NCI-H446 treated with DMSO at 0.1 percent for 48 hours (cell line): ENCODE measurements around the gene CD63.

Experiments used
- DNase-seq: peaks from one replicate; lab custom pipeline; 2025; lab: John Stamatoyannopoulos, UW

The CD63 gene

GRCh38 chr12:55720894-55721444 is 7.8 kb downstream of the CD63 start:
- peak; percentile 94 for DNase-seq

DNA sequence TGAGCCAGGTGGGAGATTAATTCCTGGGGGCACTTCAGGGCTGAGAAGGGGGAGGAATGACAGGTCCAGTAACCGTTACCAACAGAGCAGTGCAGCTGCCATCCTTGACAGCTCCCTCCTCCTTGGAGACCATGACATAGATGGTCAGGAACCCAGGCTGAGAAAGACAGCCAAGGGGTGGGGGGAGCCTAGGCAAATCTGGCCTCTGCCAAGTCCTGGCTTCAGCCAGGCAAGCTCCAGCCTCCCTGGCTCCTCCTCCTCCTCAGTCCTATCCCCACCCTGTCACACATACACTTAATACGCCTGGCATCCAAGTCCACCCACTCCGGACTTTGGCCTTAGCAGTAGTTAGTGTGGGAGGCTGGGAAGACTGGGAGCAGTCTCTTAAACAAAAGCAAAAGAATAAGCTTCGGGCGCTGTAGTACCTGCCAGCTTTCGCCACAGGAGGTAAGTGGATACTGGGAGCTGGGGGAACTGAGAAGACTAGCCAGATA is 8.7 kb downstream of the CD63 start, which contains the start of gene RDH5:
TSS of gene RDH5 (plus strand) at position 323 of the 494 bp plus-strand sequence. CDS start 792 bp downstream, outside the sequence.
- peak; percentile 86 for DNase-seq

GRCh38 chr12:55719371-55719770 is 9.4 kb downstream of the CD63 start:
- no peak for DNase-seq

GRCh38 chr12:55718624-55719275 is 10.1 kb downstream of the CD63 start:
- DNase-seq, result no peak

- no peak for DNase-seq
Observed at GRCh38 chr12:55718015-55718414, 10.8 kb downstream of the CD63 start.

- peak; percentile 97 for DNase-seq
Observed at GRCh38 chr12:55717011-55718007, 11.5 kb downstream of the CD63 start.

DNA sequence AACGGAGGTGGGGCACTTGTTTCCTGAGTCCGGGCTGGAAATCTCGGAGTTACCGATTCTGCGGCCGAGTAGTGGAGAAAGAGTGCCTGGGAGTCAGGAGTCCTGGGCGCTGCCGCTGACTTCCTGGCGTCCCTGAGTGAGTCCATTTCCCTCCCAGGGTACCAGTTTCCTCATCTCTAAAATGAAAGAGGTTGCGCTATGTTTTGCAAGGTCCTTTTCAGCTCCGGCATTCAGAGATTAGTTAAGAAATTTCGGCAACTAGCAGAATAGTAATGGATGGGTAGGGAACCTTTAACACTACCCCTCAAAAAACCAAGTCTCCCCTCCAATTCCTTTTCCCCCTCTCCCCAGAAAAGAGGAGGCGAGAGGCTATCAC is 12.2 kb downstream of the CD63 start:
- DNase-seq, result no peak

DNA sequence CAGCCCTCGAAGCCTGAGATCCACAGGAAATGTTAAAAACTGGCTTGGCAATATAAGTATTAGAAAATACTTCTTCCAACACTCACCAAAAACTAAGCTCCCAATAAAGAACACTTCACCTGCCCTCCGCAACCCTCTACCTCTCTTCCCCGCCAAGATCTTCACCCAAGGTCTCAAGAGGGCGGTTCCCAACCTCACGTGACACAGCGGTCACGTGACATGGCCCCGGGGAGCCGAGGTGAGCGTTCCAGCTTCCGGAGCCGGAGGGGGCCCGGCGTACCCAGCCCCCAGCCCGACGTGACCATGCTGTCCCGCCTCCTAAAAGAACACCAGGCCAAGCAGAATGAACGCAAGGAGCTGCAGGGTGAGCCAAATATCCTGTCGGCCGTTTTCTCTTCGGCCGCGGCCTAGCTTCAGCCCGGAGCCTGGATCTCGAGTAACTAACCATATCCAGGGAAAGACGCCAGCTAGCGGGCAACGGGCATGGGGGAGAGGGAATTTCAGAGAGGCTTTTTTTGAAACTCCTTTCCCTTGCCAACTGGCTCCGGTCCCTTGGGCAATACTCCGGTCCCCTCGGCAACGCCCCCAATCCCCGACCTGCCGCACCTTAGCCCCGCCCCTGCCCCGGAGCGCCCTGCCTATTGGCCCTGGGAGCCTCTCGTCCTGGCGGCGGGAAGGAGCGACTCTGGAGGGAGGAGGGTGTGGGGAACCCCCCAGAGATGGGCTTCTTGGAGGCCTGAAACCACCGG is 12.8 kb downstream of the CD63 start, which contains the start of gene BLOC1S1:
TSS of gene BLOC1S1 (plus strand) at position 214 of the 749 bp plus-strand sequence. CDS start at position 220, 6 bp downstream.
- peak; percentile 90 for DNase-seq

DNA sequence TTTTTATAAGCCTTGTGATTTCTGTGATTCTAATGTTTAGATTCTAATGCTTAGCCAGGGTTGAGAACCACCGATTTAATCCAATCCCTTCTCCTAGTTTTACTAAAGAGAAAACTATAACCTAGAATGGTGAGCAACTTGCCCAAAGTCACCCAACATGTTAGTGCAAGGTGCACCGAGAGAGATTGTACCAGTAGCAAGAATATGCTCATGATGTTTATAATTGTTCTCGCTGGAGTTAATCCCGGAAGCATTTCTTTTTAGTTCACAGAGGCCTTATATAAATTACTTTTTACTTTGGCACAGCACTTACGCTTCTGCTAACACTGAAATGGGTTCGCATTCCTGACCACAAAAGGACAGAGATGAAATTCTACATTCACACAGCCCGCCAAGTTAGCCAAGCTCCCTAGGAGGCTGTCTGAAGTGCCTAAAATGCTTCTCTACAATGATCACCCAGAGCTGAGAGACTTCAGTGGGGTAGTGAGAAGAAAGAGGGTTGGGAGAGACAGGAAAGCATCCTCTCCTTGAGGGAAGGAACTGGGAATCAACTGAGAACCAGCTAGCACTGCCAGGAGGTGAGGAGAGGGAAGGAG is 13.5 kb downstream of the CD63 start:
- no peak for DNase-seq

GRCh38 chr12:55713721-55714120 is 15.1 kb downstream of the CD63 start:
- no peak for DNase-seq

DNA sequence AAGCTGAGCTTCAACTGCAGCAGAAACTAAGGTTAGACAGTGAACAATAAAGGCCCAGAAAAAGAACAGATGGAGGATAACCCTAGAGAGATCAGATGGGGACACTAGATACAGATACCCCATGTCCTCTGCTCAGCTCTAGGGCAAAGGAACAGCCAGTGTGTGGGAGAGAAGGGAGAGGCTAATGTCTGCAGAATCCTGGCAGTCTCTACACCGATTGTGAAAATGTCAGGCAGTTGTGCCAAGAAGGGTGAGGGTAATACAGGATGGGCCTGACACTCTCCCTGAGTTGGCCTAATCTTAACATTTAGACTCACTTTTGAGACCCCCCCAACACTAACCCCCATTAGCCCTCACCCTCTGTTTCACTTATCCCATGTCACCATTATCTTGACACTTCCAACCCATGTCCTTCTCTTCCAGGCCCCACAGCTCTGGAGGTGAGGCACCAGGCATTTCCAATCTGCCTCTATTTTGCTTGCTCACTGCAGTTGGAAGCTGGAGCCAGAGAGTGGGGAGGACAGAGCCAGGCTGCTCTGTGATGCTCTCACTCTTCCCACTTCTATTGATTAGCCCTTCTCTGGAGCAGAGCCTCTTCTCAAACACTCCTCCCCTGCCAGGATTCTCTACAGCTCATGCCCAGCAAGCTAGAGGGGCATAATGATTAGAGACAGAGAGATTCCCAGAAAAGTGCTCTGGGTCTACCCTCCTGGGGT is 16.0 kb downstream of the CD63 start:
- DNase-seq, result no peak

GRCh38 chr12:55711786-55712553 is 16.8 kb downstream of the CD63 start:
- DNase-seq, result peak; percentile 27

DNA sequence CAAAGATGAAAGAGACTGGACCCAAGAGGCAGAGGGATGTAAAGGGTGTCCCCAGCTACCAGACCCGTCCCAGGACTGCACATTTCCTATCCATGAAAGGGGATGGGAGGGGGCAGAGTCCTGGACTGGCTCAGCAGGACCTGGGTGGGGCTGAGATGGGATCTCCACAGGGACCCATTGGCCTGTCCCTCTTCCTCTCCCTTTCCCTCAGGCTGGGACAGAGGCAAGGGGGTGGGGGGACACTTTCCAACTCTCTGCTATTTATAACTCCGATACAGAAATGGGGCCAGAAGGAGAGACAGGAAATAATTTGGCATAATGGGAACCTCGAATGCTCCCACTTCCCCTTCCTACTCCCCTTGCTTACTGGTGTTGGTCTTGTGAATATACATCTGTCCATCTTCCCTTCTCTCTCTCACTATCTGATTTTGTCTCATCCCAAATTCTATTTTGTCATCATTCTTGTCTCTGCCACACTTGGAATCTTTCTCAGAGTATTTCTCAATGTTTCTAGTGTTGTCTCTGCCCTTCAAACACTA is 20.0 kb downstream of the CD63 start:
- DNase-seq, result no peak

DNA sequence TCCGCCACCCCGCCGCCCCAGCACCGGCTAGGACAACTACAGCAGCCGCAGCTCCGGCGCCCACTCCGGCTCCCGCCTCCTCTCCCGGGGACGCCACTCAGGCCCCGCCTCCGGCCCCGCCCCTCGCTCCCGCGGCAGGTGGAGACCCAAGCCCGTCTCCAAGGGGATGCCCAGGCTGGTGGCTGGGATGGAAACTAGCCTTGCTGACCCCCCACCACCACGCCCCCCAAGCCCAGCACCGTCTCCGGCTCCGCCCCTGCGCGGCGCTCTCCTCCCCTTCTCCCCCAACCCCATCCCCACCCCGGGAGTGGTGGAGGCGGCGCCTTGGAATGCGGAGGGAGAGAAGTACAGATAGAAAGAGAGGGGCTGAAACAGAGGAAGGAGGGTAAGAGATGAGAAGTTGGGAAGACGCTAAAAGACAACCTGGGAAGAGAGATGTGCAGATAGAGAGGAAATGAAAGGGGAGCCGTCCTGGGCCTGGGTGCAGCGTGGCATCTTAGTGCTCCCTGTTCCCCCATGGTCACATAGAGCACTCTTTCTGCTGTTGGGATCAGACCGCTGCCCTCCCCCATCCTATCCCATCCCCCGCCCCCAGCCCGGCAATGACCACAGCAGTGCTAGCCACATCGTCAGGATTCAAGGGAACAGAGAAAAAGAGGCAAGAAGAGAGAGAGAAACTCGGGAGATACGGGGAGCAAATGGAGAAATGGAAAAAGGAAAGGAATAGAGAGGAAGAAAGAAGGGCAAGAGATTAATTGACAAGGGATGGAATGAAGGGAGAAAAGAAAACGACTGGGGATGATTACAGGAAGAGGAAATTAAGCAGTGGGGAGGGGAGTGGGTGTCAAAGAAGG is 20.7 kb downstream of the CD63 start, which contains the start of gene ITGA7:
TSS of gene ITGA7 (minus strand) at position 64 of the 854 bp plus-strand sequence. CDS start 222 bp downstream, outside the sequence.
- DNase-seq, result peak; percentile 57

- no peak for DNase-seq
Observed at GRCh38 chr12:55707219-55707671, 21.6 kb downstream of the CD63 start.

GRCh38 chr12:55706568-55707218 is 22.1 kb downstream of the CD63 start:
- DNase-seq, result no peak

DNA sequence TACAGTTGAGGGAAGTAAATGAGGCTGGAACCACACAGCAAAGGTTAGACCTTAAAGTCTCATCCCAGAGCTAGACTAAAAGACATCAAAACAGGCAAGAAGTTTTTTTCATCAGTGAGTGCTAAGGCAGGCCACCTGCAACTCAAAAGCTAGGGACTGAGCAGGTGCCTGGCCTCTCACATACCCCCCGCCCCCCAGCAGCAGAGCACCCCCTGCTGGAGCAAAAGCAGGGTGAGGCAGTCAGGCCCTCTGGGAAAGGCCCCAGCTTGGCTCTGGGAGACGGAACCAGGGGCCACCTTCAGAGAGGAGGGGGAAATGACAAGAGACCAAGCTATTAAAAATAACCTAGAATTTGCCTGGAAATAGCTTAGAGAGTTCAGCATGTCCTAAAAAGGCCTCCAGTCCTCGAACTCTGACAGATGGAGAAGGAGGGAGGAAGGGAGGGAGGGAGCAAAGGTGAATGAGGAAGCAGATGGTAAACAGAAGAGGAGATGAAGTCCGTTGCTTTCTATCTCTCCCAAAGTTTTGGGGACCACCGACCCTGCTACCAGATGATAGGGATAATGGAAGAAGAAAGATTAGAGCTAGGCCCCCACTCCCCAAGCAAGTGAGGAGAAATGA is 22.9 kb downstream of the CD63 start:
- DNase-seq, result no peak
